ENCODE results near the gene KIAA1217.

KIAA1217 gene

DNA sequence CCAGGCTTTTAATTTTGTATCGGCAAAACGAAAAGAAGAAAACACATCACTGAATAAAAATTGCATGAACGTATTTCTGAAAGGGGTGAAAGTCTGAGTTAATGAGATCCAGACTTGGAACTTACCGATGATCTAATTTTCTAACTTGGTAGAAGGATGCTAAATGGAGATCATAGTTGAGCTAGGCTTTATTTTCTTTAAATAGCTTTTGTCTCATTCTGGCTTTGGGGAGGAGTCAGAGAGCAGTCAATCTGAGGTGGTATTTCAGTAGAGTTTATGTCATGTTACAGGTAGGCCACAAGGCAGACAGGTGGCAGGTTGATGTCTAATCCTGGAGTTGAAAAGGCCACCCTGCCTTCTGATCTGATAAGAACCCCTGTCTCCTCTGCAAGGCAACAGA, 161.9 kb downstream of the KIAA1217 start:
- DNase-seq (ENCODE audit: low spot score) = no peak
- TF ChIP-seq, protein P1, sequence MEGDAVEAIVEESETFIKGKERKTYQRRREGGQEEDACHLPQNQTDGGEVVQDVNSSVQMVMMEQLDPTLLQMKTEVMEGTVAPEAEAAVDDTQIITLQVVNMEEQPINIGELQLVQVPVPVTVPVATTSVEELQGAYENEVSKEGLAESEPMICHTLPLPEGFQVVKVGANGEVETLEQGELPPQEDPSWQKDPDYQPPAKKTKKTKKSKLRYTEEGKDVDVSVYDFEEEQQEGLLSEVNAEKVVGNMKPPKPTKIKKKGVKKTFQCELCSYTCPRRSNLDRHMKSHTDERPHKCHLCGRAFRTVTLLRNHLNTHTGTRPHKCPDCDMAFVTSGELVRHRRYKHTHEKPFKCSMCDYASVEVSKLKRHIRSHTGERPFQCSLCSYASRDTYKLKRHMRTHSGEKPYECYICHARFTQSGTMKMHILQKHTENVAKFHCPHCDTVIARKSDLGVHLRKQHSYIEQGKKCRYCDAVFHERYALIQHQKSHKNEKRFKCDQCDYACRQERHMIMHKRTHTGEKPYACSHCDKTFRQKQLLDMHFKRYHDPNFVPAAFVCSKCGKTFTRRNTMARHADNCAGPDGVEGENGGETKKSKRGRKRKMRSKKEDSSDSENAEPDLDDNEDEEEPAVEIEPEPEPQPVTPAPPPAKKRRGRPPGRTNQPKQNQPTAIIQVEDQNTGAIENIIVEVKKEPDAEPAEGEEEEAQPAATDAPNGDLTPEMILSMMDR (IDR thresholded peaks at IDR 0.05; ENCODE audit: extremely low read depth, missing control alignments) = no peak

DNA sequence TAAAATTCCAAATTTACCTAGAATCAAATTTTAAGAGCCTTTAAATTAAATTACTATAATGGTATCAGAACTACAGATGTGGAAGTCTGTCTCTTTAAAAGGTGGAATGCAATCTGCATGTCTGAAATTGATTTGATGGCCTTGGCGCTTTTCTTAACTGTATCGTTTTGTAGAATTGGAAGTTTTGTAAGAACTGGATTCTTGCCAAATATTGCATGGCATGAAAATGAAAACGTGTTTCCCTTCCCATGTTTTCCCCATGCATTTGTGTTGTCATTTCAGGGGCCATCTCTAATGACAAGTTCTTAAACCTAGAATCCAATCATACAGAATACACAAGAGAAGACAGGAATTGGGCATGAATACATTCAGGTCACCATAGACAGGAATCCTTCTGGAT, 162.5 kb downstream of the KIAA1217 start:
- TF ChIP-seq, protein P1 (IDR thresholded peaks at IDR 0.05; ENCODE audit: extremely low read depth, missing control alignments) = no peak
- no peak for DNase-seq (ENCODE audit: low spot score)

DNA sequence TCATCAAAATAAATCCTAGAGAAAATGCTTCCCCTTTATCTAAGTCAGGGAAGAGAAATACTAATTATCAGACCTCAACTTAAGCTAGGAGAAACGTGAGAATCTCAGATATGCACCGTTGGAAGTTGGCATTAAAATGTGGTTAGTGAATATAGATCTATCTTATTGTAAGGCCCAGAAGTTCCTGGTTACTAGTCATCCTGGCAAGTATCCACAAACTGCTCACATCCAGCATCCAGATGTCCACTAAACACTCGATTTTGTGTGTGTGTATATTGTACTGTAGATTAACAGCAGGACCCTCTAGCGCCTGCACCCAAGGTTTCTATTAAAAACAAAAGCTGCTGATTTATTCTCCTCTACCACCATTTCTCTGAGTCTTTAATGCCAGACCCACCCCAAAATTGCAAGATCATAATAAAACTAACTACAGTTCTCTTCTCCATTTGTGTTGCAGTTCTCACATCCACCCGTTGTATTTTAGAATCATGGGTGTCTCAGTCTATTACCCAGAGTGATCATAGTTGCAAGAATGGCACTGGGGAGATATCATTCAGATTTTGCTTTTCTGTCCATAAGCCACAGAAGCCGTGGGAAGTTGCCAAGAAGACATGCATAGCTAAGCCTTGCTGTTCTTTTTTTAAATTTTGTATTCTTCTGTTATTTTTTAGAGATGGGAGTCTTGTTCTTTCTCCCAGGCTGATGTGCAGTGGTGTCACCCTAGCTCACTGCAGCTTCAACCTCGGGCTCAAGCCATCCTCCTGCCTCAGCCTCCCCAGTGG, 165.4 kb downstream of the KIAA1217 start:
- DNase-seq (ENCODE audit: low spot score) = no peak
- TF ChIP-seq, protein P1 (IDR thresholded peaks at IDR 0.05; ENCODE audit: extremely low read depth, missing control alignments) = no peak

DNA sequence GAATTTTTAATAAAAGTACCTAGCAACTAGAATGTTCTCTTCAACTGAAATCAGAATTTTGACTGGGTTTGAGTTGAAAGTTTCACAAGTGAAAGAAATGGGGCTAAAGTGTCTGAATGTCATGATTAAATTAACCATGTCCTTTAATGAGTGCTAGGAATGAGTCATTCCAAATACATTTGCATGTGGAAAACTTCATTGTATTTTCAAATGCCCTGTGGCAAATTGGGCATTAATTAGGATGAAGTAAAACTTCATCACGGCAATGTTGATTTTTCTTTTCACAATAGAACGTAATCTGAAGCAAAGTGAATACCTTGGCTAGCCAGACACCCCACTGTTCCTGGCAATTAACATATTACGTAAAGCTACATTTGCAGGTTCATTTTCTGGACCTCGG, 166.6 kb downstream of the KIAA1217 start:
- TF ChIP-seq, protein P1 (IDR thresholded peaks at IDR 0.05; ENCODE audit: extremely low read depth, missing control alignments) = no peak
- DNase-seq (ENCODE audit: low spot score) = no peak

DNA sequence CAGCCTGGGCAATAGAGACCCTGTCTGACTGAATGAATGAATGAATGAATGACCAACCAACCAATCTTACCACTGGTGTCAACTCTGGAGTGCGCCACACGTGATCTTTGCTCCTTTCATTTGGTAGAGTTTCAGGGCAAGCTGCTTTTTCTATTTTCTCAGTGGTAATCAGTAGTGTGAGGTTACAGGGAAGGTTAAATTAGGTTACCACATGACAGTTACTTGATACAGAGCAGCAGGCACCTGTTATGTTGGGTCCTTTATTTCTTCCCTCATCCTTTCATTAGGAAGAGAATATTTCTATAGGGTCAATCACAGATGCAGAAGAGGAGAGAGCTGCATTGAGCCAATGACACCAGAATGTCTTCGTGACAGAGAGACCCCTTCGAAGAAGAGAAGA, 167.8 kb downstream of the KIAA1217 start:
- TF ChIP-seq, protein P1 (IDR thresholded peaks at IDR 0.05; ENCODE audit: extremely low read depth, missing control alignments) = no peak
- DNase-seq (ENCODE audit: low spot score) = no peak

DNA sequence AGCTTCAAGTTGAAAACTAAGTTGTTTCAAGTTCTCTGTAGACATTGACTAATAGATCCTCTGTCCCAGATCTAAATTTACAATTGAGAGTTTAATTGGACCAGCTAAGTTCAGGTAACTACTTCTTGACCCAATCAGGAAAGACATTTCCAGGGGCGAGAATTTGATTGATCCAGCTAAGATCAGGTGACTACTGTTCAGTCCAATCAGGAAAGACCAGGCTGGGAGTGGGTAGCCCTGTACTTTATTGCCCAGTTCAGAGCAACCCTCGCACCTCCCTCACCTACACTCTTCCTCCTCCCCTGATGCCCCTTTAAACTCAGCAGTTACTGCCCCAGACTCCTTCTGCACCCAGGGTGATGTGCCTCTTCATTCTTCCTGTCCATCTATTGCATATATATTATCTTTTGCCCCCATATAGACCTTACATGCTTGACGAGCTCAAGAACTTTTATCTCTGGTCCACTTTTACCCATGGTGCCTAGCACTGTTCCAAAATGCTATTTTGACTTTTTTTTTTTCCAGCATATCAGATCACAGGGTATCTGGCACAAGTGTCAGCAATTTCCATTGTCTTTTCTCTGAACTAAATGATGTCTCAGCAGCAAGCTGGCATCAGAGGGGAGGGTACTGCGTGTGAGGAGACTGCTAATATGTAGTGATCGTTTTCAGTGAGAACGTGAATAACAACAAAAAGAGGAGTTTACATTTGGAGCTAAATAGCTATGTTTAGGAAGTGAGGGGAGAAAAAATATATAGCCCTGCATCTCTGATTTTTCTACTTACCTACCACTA, 169.4 kb downstream of the KIAA1217 start:
- TF ChIP-seq, protein P1 (IDR thresholded peaks at IDR 0.05; ENCODE audit: extremely low read depth, missing control alignments) = no peak
- DNase-seq (ENCODE audit: low spot score) = no peak

Measured in GM20000 (cell line).